ENCODE measurements around the gene GRM7. TPM values are rescaled to one million over a fixed set of nuclear protein-coding genes. Genes with fewer than 3 reads are reported as not detected.

Gene GRM7
- total RNA-seq, 2 experiments from 2014 or later, result not detected

DNA sequence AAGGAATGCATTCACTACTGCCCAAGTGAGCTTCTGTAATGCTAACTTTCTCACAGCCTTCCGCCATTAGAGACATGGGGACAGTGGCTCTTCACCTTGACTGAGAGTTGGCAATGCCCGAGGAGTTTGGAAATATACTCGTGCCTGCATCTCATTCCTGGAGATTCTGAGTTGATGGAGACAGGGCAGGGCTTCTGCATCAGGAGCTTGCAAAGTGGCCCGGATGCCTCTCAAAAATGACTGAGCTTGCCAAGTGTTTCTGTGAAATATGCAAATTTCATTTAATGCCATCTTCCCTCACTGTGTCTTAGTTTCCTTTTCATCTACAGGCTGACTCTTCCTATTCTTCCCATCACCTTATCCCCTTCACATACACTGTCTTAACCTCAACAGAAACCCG lies 346.2 kb downstream of the GRM7 start:
- DNase-seq (ENCODE audit: low spot score), result no peak
- TF ChIP-seq, protein P1, sequence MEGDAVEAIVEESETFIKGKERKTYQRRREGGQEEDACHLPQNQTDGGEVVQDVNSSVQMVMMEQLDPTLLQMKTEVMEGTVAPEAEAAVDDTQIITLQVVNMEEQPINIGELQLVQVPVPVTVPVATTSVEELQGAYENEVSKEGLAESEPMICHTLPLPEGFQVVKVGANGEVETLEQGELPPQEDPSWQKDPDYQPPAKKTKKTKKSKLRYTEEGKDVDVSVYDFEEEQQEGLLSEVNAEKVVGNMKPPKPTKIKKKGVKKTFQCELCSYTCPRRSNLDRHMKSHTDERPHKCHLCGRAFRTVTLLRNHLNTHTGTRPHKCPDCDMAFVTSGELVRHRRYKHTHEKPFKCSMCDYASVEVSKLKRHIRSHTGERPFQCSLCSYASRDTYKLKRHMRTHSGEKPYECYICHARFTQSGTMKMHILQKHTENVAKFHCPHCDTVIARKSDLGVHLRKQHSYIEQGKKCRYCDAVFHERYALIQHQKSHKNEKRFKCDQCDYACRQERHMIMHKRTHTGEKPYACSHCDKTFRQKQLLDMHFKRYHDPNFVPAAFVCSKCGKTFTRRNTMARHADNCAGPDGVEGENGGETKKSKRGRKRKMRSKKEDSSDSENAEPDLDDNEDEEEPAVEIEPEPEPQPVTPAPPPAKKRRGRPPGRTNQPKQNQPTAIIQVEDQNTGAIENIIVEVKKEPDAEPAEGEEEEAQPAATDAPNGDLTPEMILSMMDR (conservative IDR thresholded peaks at IDR 0.05; ENCODE audit: low read length), result no peak
- intact Hi-C loops (cut with micrococcal nuclease; ENCODE audit: unreplicated experiment), result no loop called here
- H3K36me3 ChIP-seq (ENCODE audit: insufficient read depth, low read length), result no peaks in the 10 kb centered on the region
- H2AFZ ChIP-seq (ENCODE audit: low read length), result no peak overlapping the region
- no TSS peak for BruUV-seq (replicated peaks)
- no peaks in the 10 kb centered on the region for H3K79me2 ChIP-seq (ENCODE audit: insufficient read depth, low read depth, low read length)
- no peaks in the 10 kb centered on the region for H3K9me3 ChIP-seq (ENCODE audit: low read length)
- no peaks in the 10 kb centered on the region for H4K20me1 ChIP-seq (ENCODE audit: insufficient read depth, low read length)
- no peak overlapping the region for H3K4me3 ChIP-seq (ENCODE audit: low read depth, low read length, poor library complexity, severe bottlenecking)
- CTCF ChIA-PET (ENCODE audit: unreplicated experiment), result no interaction called here
- no peaks in the 10 kb centered on the region for H3K4me1 ChIP-seq (ENCODE audit: insufficient read depth, low read length, poor library complexity, severe bottlenecking)
- no peaks in the 10 kb centered on the region for H3K9me2 ChIP-seq (ENCODE audit: insufficient read depth, low read length)
- no peak overlapping the region for H3K27ac ChIP-seq (ENCODE audit: low read depth, low read length, poor library complexity, severe bottlenecking)
- no peak overlapping the region for H3K4me2 ChIP-seq (ENCODE audit: low read length)
- POLR2A ChIA-PET, result interaction anchor here (0.7 to 1.1 kb wide), 2 partner anchors 41 to 53 kb away, joined by 4 read pairs; no protein-coding TSS in a partner anchor

GRCh38 chr3:7207928-7208327 lies 347.0 kb downstream of the GRM7 start:
- Histone ChIP-seq H3K27ac (ENCODE audit: low read depth, low read length, poor library complexity, severe bottlenecking) (no peak overlapping the region), H3K9me2 (ENCODE audit: insufficient read depth, low read length) (no peaks in the 10 kb centered on the region), H3K4me2 (ENCODE audit: low read length) (no peak overlapping the region), H3K4me3 (ENCODE audit: low read depth, low read length, poor library complexity, severe bottlenecking) (no peak overlapping the region), H3K79me2 (ENCODE audit: insufficient read depth, low read depth, low read length) (no peaks in the 10 kb centered on the region), H3K36me3 (ENCODE audit: insufficient read depth, low read length) (no peaks in the 10 kb centered on the region), H2AFZ (ENCODE audit: low read length) (no peak overlapping the region), H4K20me1 (ENCODE audit: insufficient read depth, low read length) (no peaks in the 10 kb centered on the region), H3K9me3 (ENCODE audit: low read length) (no peaks in the 10 kb centered on the region), H3K4me1 (ENCODE audit: insufficient read depth, low read length, poor library complexity, severe bottlenecking) (no peaks in the 10 kb centered on the region)
- DNase-seq (ENCODE audit: low spot score), result no peak
- TF ChIP-seq, protein P1 (conservative IDR thresholded peaks at IDR 0.05; ENCODE audit: low read length), result no peak
- TF ChIP-seq EZH2phosphoT487 (IDR thresholded peaks at IDR 0.05; ENCODE audit: borderline replicate concordance, low read depth, low read length), result no peak
- POLR2A ChIA-PET, result no interaction called here
- BruUV-seq (replicated peaks), result no TSS peak
- CTCF ChIA-PET (ENCODE audit: unreplicated experiment), result no interaction called here
- intact Hi-C loops (cut with micrococcal nuclease; ENCODE audit: unreplicated experiment), result no loop called here

DNA sequence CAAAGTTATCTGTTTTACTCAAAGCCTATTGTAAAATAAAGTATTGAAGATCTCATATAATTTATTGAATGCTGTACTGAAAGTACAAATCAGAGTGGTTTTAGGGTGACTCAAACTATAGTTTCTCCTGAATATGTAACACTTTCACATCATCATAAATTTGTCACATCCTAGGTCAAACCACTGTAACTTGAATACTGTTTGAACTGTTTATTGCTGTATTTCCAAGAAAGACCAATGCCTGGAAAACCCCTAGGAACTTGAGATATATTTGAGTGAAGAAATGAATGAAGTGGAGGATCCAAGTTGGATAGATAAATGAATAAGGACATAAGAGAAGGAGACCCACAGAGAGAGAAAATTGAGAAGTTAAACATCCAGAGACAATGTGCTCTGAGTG lies 348.2 kb downstream of the GRM7 start:
- H4K20me1 ChIP-seq (ENCODE audit: insufficient read depth, low read length), result no peaks in the 10 kb centered on the region
- CTCF ChIA-PET (ENCODE audit: unreplicated experiment), result no interaction called here
- H3K4me1 ChIP-seq (ENCODE audit: insufficient read depth, low read length, poor library complexity, severe bottlenecking), result no peaks in the 10 kb centered on the region
- BruUV-seq (replicated peaks), result no TSS peak
- no peaks in the 10 kb centered on the region for H3K9me3 ChIP-seq (ENCODE audit: low read length)
- POLR2A ChIA-PET, result interaction anchor here (0.6 kb wide), 1 partner anchor 1187 kb away, joined by 3 read pairs; no protein-coding TSS in a partner anchor
- no peak overlapping the region for H2AFZ ChIP-seq (ENCODE audit: low read length)
- H3K27ac ChIP-seq (ENCODE audit: low read depth, low read length, poor library complexity, severe bottlenecking), result no peak overlapping the region
- H3K9me2 ChIP-seq (ENCODE audit: insufficient read depth, low read length), result no peaks in the 10 kb centered on the region
- intact Hi-C loops (cut with micrococcal nuclease; ENCODE audit: unreplicated experiment), result no loop called here
- H3K79me2 ChIP-seq (ENCODE audit: insufficient read depth, low read depth, low read length), result no peaks in the 10 kb centered on the region
- TF ChIP-seq, protein P1 (conservative IDR thresholded peaks at IDR 0.05; ENCODE audit: low read length), result no peak
- TF ChIP-seq EZH2phosphoT487 (IDR thresholded peaks at IDR 0.05; ENCODE audit: borderline replicate concordance, low read depth, low read length), result no peak
- DNase-seq (ENCODE audit: low spot score), result no peak
- H3K4me3 ChIP-seq (ENCODE audit: low read depth, low read length, poor library complexity, severe bottlenecking), result no peak overlapping the region
- no peak overlapping the region for H3K4me2 ChIP-seq (ENCODE audit: low read length)
- H3K36me3 ChIP-seq (ENCODE audit: insufficient read depth, low read length), result no peaks in the 10 kb centered on the region
